ENCODE measurements around the gene TANGO6.

The TANGO6 gene

GRCh38 chr16:68898026-68898425, 54.7 kb downstream of the TANGO6 start:
- Histone ChIP-seq H3K9ac (ENCODE audit: low read length) (no peak overlapping the region), H3K27me3 (ENCODE audit: control insufficient read depth, insufficient read depth, low read length) (no peaks in the 10 kb centered on the region), H3K4me1 (ENCODE audit: control insufficient read depth, insufficient read depth, low read length) (peaks cover 2% of the 10 kb centered on the region), H3K27ac (ENCODE audit: low read depth, low read length) (no peak overlapping the region), H3K36me3 (ENCODE audit: control insufficient read depth, insufficient read depth, low read length) (no peaks in the 10 kb centered on the region), H3K4me3 (ENCODE audit: low read length) (no peak overlapping the region)

DNA sequence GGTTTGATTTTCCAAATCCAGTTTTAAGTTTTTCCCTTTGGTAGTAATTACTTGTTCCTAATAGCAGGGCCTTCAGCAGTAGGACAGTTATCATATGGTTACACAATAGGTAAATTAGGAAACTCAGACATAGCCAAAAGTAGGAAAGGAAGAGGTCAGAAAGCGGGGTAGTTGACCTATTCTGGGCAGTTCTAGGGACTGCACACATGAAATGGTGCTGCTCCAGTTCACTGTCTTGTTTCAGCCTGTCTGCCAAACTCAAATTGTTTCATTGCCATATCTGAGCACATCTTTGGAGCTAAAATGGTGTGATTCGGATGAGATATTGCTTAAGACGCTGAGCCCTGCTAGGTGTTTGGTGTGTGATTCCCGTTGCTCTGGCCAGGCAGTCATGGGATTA, 56.7 kb downstream of the TANGO6 start:
- H3K4me3 ChIP-seq (ENCODE audit: low read length) = no peak overlapping the region
- peaks cover 2% of the 10 kb centered on the region for H3K4me1 ChIP-seq (ENCODE audit: control insufficient read depth, insufficient read depth, low read length)
- H3K36me3 ChIP-seq (ENCODE audit: control insufficient read depth, insufficient read depth, low read length) = no peaks in the 10 kb centered on the region
- no peaks in the 10 kb centered on the region for H3K27me3 ChIP-seq (ENCODE audit: control insufficient read depth, insufficient read depth, low read length)
- H3K9ac ChIP-seq (ENCODE audit: low read length) = no peak overlapping the region
- H3K27ac ChIP-seq (ENCODE audit: low read depth, low read length) = no peak overlapping the region

DNA sequence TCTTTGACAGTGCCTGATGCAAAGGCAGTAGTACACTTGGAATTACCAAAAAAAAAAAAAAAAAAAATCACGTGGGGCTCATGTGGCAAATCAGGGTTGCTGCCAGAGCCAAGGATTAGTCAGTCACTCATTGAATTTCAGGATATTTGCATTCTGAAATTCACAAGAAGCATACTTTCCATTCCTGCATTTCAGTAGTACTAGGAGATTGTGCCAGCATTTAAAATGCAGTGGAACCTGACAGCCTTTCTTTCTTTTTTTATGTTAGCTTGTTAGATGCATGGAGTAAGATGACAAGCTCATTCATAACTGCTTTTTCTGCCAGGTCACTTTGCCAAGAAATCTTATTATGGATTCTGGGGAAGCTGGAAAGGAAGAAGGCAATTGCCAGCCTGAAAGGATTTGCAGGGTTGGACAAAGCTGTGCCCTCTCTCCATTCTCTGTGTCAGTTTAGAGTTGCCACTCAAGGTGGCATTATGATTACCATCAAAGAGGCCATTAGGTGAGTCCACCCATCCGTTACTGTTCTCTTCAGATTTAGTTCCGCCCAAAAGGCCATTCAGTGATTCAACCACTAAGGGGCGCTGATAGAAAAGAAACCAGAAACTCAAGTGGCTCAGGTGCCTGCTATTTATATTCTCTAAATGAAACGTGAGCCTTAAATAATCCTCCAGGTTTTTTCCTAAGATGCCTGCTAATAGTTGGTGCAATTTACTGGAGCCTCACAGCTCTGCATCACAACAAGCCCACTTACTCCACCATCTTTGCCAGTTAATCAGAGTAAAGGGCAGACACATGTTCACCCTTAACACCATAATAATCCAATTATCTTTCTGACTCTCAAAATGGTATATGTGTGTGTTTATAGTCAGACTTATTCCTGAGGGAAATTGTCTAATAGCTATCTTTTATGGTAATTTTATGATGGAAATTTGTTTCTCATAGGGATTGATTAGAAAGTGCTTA, 59.0 kb downstream of the TANGO6 start:
- Histone ChIP-seq H3K27me3 (ENCODE audit: control insufficient read depth, insufficient read depth, low read length) (no peaks in the 10 kb centered on the region), H3K27ac (ENCODE audit: low read depth, low read length) (no peak overlapping the region)

GRCh38 chr16:68902969-68903345, 59.6 kb downstream of the TANGO6 start:
- H3K9ac ChIP-seq (ENCODE audit: low read length) = no peak overlapping the region
- no peaks in the 10 kb centered on the region for H3K36me3 ChIP-seq (ENCODE audit: control insufficient read depth, insufficient read depth, low read length)
- no peaks in the 10 kb centered on the region for H3K27me3 ChIP-seq (ENCODE audit: control insufficient read depth, insufficient read depth, low read length)
- no peak overlapping the region for H3K27ac ChIP-seq (ENCODE audit: low read depth, low read length)
- H3K4me1 ChIP-seq (ENCODE audit: control insufficient read depth, insufficient read depth, low read length) = peaks cover 2% of the 10 kb centered on the region
- H3K4me3 ChIP-seq (ENCODE audit: low read length) = no peak overlapping the region

More for the DNA sequence above, 59.0 kb downstream of the TANGO6 start:
- H3K4me3 ChIP-seq (ENCODE audit: low read length) = no peak overlapping the region
- no peak overlapping the region for H3K9ac ChIP-seq (ENCODE audit: low read length)
- H3K36me3 ChIP-seq (ENCODE audit: control insufficient read depth, insufficient read depth, low read length) = no peaks in the 10 kb centered on the region
- H3K4me1 ChIP-seq (ENCODE audit: control insufficient read depth, insufficient read depth, low read length) = peaks cover 2% of the 10 kb centered on the region

DNA sequence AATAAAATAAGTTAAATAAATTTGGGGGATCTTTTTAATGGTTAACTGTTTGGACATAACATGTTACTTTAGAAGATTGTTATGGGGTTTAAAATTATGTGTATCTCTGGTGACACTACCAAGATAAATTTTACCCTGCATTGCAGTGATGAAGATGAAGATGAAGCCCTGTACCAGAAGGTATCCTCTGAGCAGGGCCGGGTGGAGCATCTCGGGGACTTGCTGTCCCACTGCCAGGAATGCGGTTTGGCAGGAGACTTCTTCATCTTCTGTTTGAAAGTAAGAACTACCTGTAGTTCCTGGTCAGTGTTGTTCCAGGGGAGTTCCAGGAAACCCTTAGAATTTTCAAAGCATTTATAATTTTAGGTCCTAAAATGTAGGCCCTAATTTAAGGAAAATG, 64.0 kb downstream of the TANGO6 start:
- Histone ChIP-seq H3K27ac (ENCODE audit: low read depth, low read length) (no peak overlapping the region), H3K4me3 (ENCODE audit: low read length) (no peak overlapping the region), H3K36me3 (ENCODE audit: control insufficient read depth, insufficient read depth, low read length) (peaks cover 4% of the 10 kb centered on the region), H3K27me3 (ENCODE audit: control insufficient read depth, insufficient read depth, low read length) (no peaks in the 10 kb centered on the region), H3K4me1 (ENCODE audit: control insufficient read depth, insufficient read depth, low read length) (no peaks in the 10 kb centered on the region), H3K9ac (ENCODE audit: low read length) (no peak overlapping the region)

- Histone ChIP-seq H3K9ac (ENCODE audit: low read length) (no peak overlapping the region), H3K4me1 (ENCODE audit: control insufficient read depth, insufficient read depth, low read length) (no peaks in the 10 kb centered on the region), H3K27me3 (ENCODE audit: control insufficient read depth, insufficient read depth, low read length) (no peaks in the 10 kb centered on the region), H3K36me3 (ENCODE audit: control insufficient read depth, insufficient read depth, low read length) (peaks cover 4% of the 10 kb centered on the region), H3K4me3 (ENCODE audit: low read length) (no peak overlapping the region), H3K27ac (ENCODE audit: low read depth, low read length) (no peak overlapping the region)
Observed at GRCh38 chr16:68907781-68908181, 64.5 kb downstream of the TANGO6 start.

GRCh38 chr16:68909099-68909733, 65.9 kb downstream of the TANGO6 start:
- Histone ChIP-seq H3K27me3 (ENCODE audit: control insufficient read depth, insufficient read depth, low read length) (no peaks in the 10 kb centered on the region), H3K4me1 (ENCODE audit: control insufficient read depth, insufficient read depth, low read length) (no peaks in the 10 kb centered on the region), H3K4me3 (ENCODE audit: low read length) (no peak overlapping the region), H3K36me3 (ENCODE audit: control insufficient read depth, insufficient read depth, low read length) (peaks cover 4% of the 10 kb centered on the region), H3K9ac (ENCODE audit: low read length) (no peak overlapping the region), H3K27ac (ENCODE audit: low read depth, low read length) (no peak overlapping the region)

DNA sequence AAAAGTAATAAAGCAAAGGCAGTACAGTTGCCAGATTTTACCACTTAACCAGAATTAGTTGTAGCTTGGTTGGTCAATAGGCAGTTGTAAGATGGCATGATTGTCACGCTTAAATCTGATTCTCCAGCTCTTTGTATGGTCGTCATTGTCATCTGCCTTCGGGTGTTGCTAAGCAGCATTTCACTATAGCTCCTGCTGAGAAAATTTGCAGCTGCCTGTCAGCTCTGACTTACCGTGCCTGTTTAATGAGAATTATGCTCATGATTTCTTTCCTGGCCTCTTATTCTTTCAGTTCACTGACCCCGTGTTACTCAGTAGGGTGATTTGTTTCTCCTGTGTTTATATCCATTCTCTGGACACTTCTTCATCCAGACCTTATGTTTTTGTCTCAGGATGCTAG, 66.7 kb downstream of the TANGO6 start:
- Histone ChIP-seq H3K4me3 (ENCODE audit: low read length) (no peak overlapping the region), H3K27ac (ENCODE audit: low read depth, low read length) (no peak overlapping the region), H3K4me1 (ENCODE audit: control insufficient read depth, insufficient read depth, low read length) (no peaks in the 10 kb centered on the region), H3K27me3 (ENCODE audit: control insufficient read depth, insufficient read depth, low read length) (no peaks in the 10 kb centered on the region), H3K36me3 (ENCODE audit: control insufficient read depth, insufficient read depth, low read length) (peaks cover 4% of the 10 kb centered on the region), H3K9ac (ENCODE audit: low read length) (no peak overlapping the region)

DNA sequence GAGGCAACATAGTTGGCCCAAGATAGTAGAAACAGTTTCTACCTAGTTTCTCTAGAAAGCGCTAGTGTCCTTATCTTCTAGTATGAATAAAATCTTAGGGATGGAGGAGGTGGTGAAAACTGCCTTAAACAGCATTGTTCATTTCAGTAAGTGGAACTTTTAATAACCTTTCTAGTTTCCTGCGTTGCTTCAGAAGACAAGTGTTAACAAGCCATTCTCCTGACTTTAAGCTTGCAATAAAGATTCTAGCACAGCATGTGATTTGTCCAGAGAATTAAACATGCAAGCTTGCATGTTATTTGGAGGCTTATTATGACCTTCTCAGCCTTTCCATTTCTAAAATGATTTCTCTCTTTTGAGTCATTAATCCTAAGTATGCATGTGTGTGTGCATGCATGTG, 72.3 kb downstream of the TANGO6 start:
- Histone ChIP-seq H3K27me3 (ENCODE audit: control insufficient read depth, insufficient read depth, low read length) (no peaks in the 10 kb centered on the region), H3K27ac (ENCODE audit: low read depth, low read length) (no peak overlapping the region), H3K4me3 (ENCODE audit: low read length) (no peak overlapping the region), H3K4me1 (ENCODE audit: control insufficient read depth, insufficient read depth, low read length) (no peaks in the 10 kb centered on the region), H3K9ac (ENCODE audit: low read length) (no peak overlapping the region), H3K36me3 (ENCODE audit: control insufficient read depth, insufficient read depth, low read length) (peaks cover 2% of the 10 kb centered on the region)

DNA sequence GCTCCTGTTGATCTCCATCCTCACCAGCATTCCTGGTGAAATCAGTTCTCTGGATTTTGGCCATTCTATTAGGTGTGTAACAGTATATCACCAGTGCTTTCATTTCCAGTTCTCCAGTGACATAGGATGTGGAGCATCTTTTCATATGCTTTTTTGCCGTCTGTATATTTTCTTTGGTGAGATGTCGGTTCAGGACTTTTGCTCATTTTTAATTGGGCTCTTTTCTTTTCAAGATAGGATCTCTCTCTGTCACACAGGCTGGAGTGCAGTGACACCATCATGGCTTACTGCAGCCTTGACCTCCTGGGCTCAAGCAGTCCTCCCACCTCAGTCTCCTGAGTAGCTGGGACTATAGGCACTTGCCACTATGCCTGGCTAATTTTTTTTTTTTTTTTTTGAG, 74.2 kb downstream of the TANGO6 start:
- no peaks in the 10 kb centered on the region for H3K27me3 ChIP-seq (ENCODE audit: control insufficient read depth, insufficient read depth, low read length)
- H3K36me3 ChIP-seq (ENCODE audit: control insufficient read depth, insufficient read depth, low read length) = peaks cover 2% of the 10 kb centered on the region
- no peak overlapping the region for H3K9ac ChIP-seq (ENCODE audit: low read length)
- H3K4me3 ChIP-seq (ENCODE audit: low read length) = no peak overlapping the region
- H3K4me1 ChIP-seq (ENCODE audit: control insufficient read depth, insufficient read depth, low read length) = no peaks in the 10 kb centered on the region
- H3K27ac ChIP-seq (ENCODE audit: low read depth, low read length) = no peak overlapping the region

- H3K27me3 ChIP-seq (ENCODE audit: control insufficient read depth, insufficient read depth, low read length) = no peaks in the 10 kb centered on the region
- no peak overlapping the region for H3K27ac ChIP-seq (ENCODE audit: low read depth, low read length)
- no peak overlapping the region for H3K9ac ChIP-seq (ENCODE audit: low read length)
- no peaks in the 10 kb centered on the region for H3K4me1 ChIP-seq (ENCODE audit: control insufficient read depth, insufficient read depth, low read length)
- peaks cover 2% of the 10 kb centered on the region for H3K36me3 ChIP-seq (ENCODE audit: control insufficient read depth, insufficient read depth, low read length)
- H3K4me3 ChIP-seq (ENCODE audit: low read length) = no peak overlapping the region
Observed at GRCh38 chr16:68920349-68920748, 77.0 kb downstream of the TANGO6 start.

DNA sequence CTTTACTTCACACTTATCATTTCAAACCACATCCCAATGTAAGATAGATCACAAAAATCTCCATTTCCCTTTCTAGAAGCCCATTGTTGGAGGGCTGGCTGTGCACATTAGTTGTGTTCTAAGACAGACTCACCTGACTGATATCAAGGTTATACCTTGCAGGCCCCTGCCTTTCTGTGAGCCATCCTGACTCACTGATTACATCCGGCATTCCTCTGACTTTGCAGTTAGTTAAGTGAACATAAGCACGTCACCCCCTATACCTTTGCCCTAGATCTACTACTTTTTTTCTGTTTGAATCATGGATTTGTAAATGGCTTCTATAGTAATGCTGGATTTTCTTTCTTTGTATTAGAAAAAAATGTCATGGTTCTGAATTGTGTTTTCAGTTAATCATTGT, 78.3 kb downstream of the TANGO6 start:
- Histone ChIP-seq H3K9ac (ENCODE audit: low read length) (no peak overlapping the region), H3K4me3 (ENCODE audit: low read length) (no peak overlapping the region), H3K36me3 (ENCODE audit: control insufficient read depth, insufficient read depth, low read length) (peaks cover 2% of the 10 kb centered on the region), H3K27me3 (ENCODE audit: control insufficient read depth, insufficient read depth, low read length) (no peaks in the 10 kb centered on the region), H3K27ac (ENCODE audit: low read depth, low read length) (no peak overlapping the region), H3K4me1 (ENCODE audit: control insufficient read depth, insufficient read depth, low read length) (no peaks in the 10 kb centered on the region)

- no peak overlapping the region for H3K4me3 ChIP-seq (ENCODE audit: low read length)
- H3K27me3 ChIP-seq (ENCODE audit: control insufficient read depth, insufficient read depth, low read length) = no peaks in the 10 kb centered on the region
- no peak overlapping the region for H3K9ac ChIP-seq (ENCODE audit: low read length)
- no peaks in the 10 kb centered on the region for H3K4me1 ChIP-seq (ENCODE audit: control insufficient read depth, insufficient read depth, low read length)
- peaks cover 2% of the 10 kb centered on the region for H3K36me3 ChIP-seq (ENCODE audit: control insufficient read depth, insufficient read depth, low read length)
- no peak overlapping the region for H3K27ac ChIP-seq (ENCODE audit: low read depth, low read length)
Observed at GRCh38 chr16:68923116-68923515, 79.8 kb downstream of the TANGO6 start.
